Stimulated activated CD8-positive, alpha-beta memory T cell treated with anti-CD3 and anti-CD28 coated beads, Interleukin-4, amount 100 ng/mL, for 1 hour (primary cell): ENCODE data around the gene COLEC11.

Source experiments
- DNase-seq, 2 donors: peaks; one replicate each; pipeline ENCODE4 v3.0.0-alpha.2; 2020; ENCODE audit warnings: low read depth in 2 of 2, low spot score in 1 of 2

COLEC11 gene

GRCh38 chr2:3637311-3637675 lies 42.4 kb downstream of the COLEC11 start:
- no peak for DNase-seq

- DNase-seq = no peak
Measured at GRCh38 chr2:3637692-3638455, 43.0 kb downstream of the COLEC11 start.

GRCh38 chr2:3638456-3638810 lies 43.5 kb downstream of the COLEC11 start:
- no peak for DNase-seq

GRCh38 chr2:3639015-3639630 lies 44.2 kb downstream of the COLEC11 start:
- DNase-seq = no peak

- no peak for DNase-seq
Measured at GRCh38 chr2:3639653-3640052, 44.7 kb downstream of the COLEC11 start.

- DNase-seq = no peak
Measured at GRCh38 chr2:3641181-3641580, 46.3 kb downstream of the COLEC11 start.

GRCh38 chr2:3641841-3642421 lies 47.0 kb downstream of the COLEC11 start:
- DNase-seq = no peak

- no peak for DNase-seq
Measured at GRCh38 chr2:3642521-3643215, 47.8 kb downstream of the COLEC11 start.

GRCh38 chr2:3643371-3644245 lies 48.7 kb downstream of the COLEC11 start:
- DNase-seq = no peak

- DNase-seq = no peak
Measured at GRCh38 chr2:3644246-3644525, 49.3 kb downstream of the COLEC11 start.

- no peak for DNase-seq
Measured at GRCh38 chr2:3644891-3645605, 50.1 kb downstream of the COLEC11 start.

GRCh38 chr2:3645745-3646389 lies 51.0 kb downstream of the COLEC11 start:
- DNase-seq = no peak

GRCh38 chr2:3646446-3646845 lies 51.5 kb downstream of the COLEC11 start:
- no peak for DNase-seq

GRCh38 chr2:3647246-3647645 lies 52.3 kb downstream of the COLEC11 start:
- no peak for DNase-seq

- DNase-seq = no peak
Measured at GRCh38 chr2:3647831-3648651, 53.1 kb downstream of the COLEC11 start.

GRCh38 chr2:3648652-3649177 lies 53.8 kb downstream of the COLEC11 start:
- DNase-seq = no peak

GRCh38 chr2:3649581-3649980 lies 54.7 kb downstream of the COLEC11 start:
- DNase-seq = no peak

- DNase-seq = no peak
Measured at GRCh38 chr2:3650140-3650920, 55.4 kb downstream of the COLEC11 start.
